AG09319 (cell line): Measurements from ENCODE around the gene ZNF646.

Source experiments
- DNase-seq: peaks from one replicate; pipeline ENCODE4 v3.0.0-alpha.2; 2010; ENCODE audit warnings: low read depth; ENCODE audit errors: extremely low read depth
- TF ChIP-seq, protein P1 (sequence below): IDR thresholded peaks from 2 replicates; pipeline ENCODE4 v1.5.1; 2011; ENCODE audit warnings: low read depth, mild to moderate bottlenecking, inconsistent platforms, low read length, moderate library complexity

Gene ZNF646

DNA sequence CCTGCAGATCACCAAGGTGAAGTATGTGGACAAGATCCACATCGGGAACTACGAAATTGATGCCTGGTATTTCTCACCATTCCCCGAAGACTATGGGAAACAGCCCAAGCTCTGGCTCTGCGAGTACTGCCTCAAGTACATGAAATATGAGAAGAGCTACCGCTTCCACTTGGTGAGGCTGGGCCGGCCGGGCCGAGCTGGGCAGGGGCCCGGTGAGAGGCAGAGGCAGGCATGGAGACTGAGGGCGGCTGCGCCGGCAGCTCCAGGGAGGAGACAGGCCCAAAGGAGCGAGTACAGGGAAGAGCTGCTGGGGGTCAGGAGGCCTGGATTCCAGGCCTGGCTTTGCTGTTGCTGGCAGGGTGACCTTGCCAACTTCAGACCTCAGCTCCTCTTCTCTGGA lies 53.0 kb downstream of the ZNF646 start:
- no peak for DNase-seq
- TF ChIP-seq, protein P1, sequence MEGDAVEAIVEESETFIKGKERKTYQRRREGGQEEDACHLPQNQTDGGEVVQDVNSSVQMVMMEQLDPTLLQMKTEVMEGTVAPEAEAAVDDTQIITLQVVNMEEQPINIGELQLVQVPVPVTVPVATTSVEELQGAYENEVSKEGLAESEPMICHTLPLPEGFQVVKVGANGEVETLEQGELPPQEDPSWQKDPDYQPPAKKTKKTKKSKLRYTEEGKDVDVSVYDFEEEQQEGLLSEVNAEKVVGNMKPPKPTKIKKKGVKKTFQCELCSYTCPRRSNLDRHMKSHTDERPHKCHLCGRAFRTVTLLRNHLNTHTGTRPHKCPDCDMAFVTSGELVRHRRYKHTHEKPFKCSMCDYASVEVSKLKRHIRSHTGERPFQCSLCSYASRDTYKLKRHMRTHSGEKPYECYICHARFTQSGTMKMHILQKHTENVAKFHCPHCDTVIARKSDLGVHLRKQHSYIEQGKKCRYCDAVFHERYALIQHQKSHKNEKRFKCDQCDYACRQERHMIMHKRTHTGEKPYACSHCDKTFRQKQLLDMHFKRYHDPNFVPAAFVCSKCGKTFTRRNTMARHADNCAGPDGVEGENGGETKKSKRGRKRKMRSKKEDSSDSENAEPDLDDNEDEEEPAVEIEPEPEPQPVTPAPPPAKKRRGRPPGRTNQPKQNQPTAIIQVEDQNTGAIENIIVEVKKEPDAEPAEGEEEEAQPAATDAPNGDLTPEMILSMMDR: no peak

DNA sequence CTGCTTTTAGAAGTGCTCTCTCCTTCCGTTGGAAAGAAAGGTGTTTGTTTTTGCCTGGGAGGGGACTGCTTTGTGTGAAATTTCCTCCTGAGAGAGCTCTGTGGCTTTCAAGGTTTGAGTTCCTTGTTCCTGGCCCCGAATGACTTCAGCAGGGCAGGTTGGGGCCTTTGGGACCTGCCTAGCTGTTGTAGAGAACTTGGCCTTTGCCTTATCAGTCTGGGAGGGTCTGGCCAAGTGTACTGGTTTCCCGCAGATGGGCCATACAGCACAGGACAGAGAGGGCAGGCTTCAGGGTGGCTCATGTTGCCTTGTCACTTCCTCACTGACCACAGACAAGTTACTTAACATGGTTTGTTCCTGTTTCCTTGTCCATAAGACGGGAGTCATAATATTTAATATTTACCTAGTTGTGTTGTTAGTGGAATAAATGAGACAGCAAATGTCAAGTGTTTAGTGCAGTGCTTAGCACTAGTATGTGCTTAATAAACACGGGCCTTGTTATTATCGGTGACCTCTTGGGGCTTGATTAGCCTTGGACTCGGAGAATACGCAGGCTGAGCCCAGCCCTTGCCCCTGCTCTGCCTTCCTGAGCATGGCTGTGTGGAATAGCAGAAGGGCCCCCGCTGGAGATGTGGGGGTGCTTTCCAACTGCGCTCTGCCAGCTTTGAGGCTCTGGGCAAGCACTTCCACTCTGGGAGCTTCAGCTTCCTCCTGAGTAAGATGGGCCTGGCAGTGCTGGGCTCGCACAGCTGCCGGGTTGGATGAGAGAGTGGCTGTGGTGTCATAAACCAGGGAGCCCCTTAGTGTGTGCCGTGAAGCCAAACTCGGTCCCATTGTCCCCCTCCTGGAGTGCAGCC lies 54.7 kb downstream of the ZNF646 start:
- no peak for DNase-seq
- TF ChIP-seq, protein P1: no peak

DNA sequence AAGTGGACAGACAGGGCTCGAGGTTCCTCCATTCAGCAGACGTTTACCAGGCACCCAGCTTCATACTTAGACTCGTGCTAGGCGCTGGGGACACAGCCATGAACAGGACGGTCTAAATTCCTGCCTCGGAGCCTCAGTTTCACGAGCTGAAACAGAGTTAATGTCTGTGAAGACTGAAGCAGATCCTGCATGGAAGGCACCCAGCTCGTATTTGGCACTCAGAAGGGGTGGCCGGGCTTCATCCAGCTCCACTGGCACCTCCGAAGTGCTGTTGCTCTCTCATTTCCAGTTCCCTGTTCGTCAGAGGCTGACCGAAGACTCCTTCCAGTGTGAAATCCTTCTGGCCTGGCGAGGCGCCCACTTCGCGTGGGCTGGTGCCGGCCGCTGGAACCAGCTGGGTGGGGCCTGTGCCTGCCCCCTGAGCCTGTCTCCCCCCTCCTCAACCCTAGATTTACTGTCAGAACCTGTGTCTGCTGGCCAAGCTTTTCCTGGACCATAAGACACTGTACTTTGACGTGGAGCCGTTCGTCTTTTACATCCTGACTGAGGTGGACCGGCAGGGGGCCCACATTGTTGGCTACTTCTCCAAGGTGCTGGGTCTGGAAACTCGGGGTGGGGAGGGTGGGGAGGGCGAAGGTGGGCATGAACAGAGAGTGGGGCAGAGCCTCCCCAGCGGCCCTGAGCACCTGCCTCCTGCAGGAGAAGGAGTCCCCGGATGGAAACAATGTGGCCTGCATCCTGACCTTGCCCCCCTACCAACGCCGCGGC lies 55.5 kb downstream of the ZNF646 start:
- TF ChIP-seq, protein P1: no peak

DNA sequence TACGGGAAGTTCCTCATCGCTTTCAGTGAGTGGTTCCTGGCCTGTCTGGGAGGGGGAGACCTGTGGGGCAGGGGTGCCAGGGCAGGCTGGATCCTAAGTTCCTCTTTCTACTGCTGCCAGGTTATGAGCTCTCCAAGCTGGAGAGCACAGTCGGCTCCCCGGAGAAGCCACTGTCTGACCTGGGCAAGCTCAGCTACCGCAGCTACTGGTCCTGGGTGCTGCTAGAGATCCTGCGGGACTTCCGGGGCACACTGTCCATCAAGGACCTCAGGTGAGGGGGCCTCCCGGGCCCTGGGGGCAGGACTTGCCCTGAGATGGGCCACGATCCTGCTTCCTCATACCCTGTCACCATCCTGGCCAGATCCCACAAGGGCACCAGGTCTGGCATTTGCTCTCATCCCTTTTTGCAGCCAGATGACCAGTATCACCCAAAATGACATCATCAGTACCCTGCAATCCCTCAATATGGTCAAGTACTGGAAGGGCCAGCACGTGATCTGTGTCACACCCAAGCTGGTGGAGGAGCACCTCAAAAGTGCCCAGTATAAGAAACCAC lies 56.2 kb downstream of the ZNF646 start:
- no peak for DNase-seq
- TF ChIP-seq, protein P1: no peak

More for the DNA sequence above, 55.5 kb downstream of the ZNF646 start:
- DNase-seq: no peak

DNA sequence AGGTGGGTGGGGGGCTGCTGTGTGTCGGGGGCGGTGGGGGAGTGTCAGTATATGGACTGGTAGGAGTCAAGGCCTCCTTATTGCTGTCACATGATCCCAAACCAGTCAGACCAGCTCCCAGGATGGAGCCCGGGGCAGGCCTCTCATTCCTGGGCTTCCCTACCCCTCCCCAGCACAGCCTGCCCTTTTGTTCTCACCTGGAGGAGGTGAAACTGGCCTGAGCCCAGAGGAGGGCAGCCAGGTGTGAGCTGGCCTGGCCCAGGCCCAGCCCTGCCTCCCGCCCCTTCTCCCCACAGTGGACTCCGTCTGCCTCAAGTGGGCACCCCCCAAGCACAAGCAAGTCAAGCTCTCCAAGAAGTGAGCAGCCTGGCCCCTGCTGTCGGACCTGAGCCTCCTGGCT lies 56.7 kb downstream of the ZNF646 start:
- DNase-seq: no peak
- TF ChIP-seq, protein P1: no peak

DNA sequence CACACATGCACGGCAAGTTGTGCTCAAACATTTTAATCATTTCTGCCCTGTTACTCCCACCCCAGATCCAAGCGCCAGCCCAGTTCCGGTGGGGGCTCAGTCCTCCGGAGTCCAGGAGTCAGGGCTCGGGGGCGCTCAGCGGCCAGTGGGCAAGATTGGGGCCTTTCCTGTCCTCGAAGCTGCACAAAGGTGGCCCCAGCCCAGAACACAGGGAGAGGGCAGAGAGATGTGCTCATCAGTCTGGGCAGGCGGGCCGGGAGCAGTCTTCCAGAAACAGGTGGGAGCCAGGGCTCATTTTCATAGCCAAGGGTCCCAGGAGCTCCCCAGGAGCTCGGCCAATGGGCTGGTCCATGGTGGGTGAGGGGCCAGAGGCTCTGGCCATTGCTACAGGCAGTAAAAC lies 57.2 kb downstream of the ZNF646 start:
- no peak for DNase-seq
- TF ChIP-seq, protein P1: no peak

DNA sequence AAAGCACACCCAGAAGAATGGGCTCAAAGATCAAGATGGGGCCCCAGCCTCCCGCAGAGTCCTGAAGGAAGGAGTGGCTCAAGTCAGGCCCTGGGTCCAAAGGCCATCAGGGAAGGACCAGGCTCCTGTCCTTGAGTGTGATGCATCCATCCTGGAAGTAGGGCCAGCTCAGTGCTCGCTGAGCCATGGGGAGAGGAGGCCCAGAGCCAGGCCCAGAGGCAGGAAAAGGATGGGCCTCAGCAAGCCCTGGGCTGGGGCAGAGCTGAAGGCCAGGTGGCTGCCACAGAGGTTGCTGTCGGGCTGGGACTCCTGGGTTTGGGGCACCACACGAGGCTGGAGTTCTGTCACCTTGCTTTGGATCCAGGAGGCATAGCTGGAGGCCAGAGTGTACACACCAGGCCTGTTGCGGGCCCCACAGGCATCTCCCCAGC lies 57.6 kb downstream of the ZNF646 start:
- no peak for DNase-seq
- TF ChIP-seq, protein P1: no peak
